Ectodermal cell (in vitro differentiated cells): ENCODE measurements around the gene WWP2.

Experiments used
- H3K27ac ChIP-seq: 2 replicates; pipeline ENCODE4 v1.7.0; 2013; ENCODE audit warnings: mild to moderate bottlenecking, low read depth, low read length; ENCODE audit not compliant: insufficient read depth, poor library complexity, severe bottlenecking
- H3K27me3 ChIP-seq: 2 replicates; pipeline ENCODE4 v1.7.0; 2013; ENCODE audit warnings: mild to moderate bottlenecking, low read length; ENCODE audit not compliant: insufficient read depth, control insufficient read depth, poor library complexity, severe bottlenecking
- H3K36me3 ChIP-seq: one replicate; pipeline ENCODE4 v1.7.0; 2013; ENCODE audit warnings: low read length; ENCODE audit not compliant: control insufficient read depth, insufficient read depth
- H3K4me1 ChIP-seq: one replicate; pipeline ENCODE4 v1.7.0; 2013; ENCODE audit warnings: low read length; ENCODE audit not compliant: control insufficient read depth, insufficient read depth
- H3K4me3 ChIP-seq: 2 replicates; pipeline ENCODE4 v1.7.0; 2013; ENCODE audit warnings: low read depth, low read length, control low read depth; ENCODE audit not compliant: insufficient read depth
- H3K9me3 ChIP-seq: 2 replicates; pipeline ENCODE4 v1.7.0; 2013; ENCODE audit warnings: mild to moderate bottlenecking, low read length, moderate library complexity; ENCODE audit not compliant: control insufficient read depth
- WGBS, 2 experiments: methylation state at CpG; one replicate each; pipeline ENCODE4 v1.1.7; 2013; ENCODE audit warnings: missing lambda C conversion rate in 2 of 2; 5-methylcytosine and 5-hydroxymethylcytosine counted together

WWP2 gene

DNA sequence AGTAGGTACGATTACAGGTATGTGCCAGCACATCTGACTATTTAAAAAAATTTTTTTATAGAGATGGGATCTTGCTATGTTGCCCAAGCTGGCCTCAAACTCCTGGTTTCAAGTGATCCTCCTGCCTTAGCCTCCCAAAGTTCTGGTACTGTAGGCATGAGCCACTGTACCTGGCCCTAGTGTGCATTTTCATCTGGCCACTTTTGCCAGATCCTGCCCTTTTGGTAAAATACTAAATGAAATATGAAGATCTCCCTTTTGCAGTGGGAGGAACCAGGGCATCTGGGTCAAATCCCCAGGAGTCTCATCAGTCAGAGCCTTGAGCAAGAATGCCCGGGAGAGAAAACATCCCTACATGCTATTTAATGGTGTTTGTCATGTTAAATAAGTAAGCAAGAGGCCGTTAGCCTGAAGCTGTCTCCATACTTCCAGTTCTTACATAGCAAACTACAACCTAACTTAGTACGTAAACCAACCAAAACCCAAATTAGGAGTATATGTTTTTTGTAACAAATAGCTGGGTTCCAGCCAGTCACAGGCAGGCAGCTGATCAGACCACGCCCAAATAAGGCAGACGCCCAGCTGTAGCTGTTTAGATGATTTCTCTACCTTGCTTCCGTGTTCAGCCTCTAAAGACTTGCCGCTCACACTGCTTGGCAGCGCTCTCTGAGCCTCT lies 142.5 kb downstream of the WWP2 start:
- no peaks in the 10 kb centered on the region for H3K27me3 ChIP-seq
- no peak overlapping the region for H3K27ac ChIP-seq
- H3K4me3 ChIP-seq: no peak overlapping the region
- no peaks in the 10 kb centered on the region for H3K4me1 ChIP-seq
- H3K36me3 ChIP-seq: no peaks in the 10 kb centered on the region
- no peaks in the 10 kb centered on the region for H3K9me3 ChIP-seq
- WGBS, 2 experiments: 87 to 89% methylated on average over 7 to 8 of the region's 9 CpGs

DNA sequence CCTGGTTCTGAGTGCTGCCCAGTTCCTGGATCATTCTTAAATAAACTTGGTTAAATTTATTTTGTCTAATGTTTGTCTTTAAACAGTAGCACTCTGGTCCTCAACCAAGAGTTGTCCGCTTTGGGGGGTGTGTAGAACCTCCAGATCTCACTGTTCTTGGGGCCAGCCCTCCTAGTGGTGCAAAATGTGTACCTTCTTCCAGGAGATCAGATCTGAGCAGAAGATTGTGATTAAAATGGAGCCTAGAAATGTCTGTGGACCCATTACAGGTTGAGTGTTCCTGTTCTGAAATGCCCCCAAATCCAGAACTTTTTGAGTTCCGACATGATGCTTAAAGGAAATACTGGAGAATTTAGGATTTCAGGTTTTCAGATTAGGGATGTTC lies 143.0 kb downstream of the WWP2 start:
- 73 to 78% methylated on average over 2 of the region's 2 CpGs for WGBS, 2 experiments
- Histone ChIP-seq H3K4me3 (no peak overlapping the region), H3K4me1 (no peaks in the 10 kb centered on the region)

DNA sequence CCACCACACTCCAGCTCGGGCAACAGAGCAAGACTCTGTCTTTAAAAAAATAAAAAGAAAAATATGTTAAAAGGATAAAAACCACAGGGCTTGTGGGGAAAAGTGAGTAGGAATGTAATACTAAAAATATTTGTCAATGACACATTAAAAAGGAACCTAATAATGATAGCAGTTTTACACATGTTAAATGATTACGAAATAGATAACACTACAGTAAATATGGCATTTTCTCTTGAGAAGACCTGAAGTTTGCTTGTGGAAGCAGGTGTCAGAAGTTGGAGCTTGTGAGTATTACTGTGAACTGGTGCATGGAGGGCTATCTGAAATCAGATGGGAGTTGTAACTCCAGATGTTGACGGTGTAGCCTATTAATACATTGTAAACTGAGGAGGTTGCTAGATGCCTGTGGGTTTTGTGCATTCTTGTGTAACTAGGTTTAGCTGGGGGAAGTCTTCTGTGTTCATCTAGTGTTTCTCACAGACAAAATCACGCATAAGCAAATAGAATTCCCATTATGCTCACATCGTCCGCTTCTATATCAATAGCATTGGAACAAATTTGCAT lies 144.8 kb downstream of the WWP2 start:
- Histone ChIP-seq H3K4me3 (no peak overlapping the region), H3K36me3 (no peaks in the 10 kb centered on the region), H3K27ac (no peak overlapping the region), H3K27me3 (no peaks in the 10 kb centered on the region), H3K9me3 (no peaks in the 10 kb centered on the region), H3K4me1 (no peaks in the 10 kb centered on the region)
- 97 to 99% methylated on average over 6 of the region's 6 CpGs for WGBS, 2 experiments

More for the DNA sequence above, 143.0 kb downstream of the WWP2 start:
- H3K36me3 ChIP-seq: no peaks in the 10 kb centered on the region
- no peaks in the 10 kb centered on the region for H3K9me3 ChIP-seq
- no peak overlapping the region for H3K27ac ChIP-seq
- no peaks in the 10 kb centered on the region for H3K27me3 ChIP-seq

DNA sequence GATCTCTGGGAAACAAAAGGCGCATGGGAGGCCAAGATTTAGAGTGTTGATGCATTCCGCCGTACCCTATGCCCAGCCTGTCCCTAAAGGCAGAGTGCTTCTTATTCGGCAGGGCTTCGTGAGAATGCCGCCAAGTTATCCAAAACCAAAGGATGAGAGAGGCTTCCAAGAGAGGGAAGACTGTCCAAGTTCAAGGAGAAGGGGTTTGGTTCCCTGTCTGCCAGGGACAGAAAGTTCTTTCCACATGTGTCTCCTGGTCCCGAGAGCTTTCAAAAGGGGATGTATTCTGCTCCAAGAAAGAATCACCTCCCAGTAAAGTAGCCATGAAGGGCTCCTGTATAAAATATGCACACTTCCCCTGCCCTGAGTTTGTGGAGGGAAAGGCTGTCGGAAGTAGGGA lies 146.9 kb downstream of the WWP2 start:
- Histone ChIP-seq H3K36me3 (no peaks in the 10 kb centered on the region), H3K27ac (no peak overlapping the region), H3K4me3 (no peak overlapping the region), H3K9me3 (no peaks in the 10 kb centered on the region), H3K4me1 (no peaks in the 10 kb centered on the region), H3K27me3 (no peaks in the 10 kb centered on the region)
- WGBS, 2 experiments: 97% methylated on average over 8 of the region's 8 CpGs

DNA sequence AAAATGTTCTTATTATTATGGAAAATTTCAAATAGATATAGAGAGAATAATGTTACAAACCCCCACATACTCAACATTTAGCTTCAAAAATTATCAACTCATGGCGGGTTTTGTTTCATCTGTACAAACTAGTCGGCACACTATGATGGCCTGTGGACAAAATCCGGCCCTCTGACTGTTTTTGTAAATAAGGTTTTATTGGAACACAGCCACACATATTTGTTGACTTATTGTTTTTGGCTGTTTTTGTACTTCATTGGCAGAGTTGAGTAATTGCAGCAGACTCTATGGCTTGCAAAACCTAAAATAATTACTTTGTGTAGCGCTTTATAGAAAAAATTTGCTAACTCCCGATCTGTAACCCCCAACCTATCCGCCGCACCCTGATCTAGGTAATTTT lies 147.6 kb downstream of the WWP2 start:
- H3K36me3 ChIP-seq: no peaks in the 10 kb centered on the region
- no peaks in the 10 kb centered on the region for H3K9me3 ChIP-seq
- WGBS, 2 experiments: 93 to 94% methylated on average over 7 of the region's 7 CpGs
- no peak overlapping the region for H3K27ac ChIP-seq
- no peaks in the 10 kb centered on the region for H3K27me3 ChIP-seq
- H3K4me1 ChIP-seq: no peaks in the 10 kb centered on the region
- H3K4me3 ChIP-seq: no peak overlapping the region

DNA sequence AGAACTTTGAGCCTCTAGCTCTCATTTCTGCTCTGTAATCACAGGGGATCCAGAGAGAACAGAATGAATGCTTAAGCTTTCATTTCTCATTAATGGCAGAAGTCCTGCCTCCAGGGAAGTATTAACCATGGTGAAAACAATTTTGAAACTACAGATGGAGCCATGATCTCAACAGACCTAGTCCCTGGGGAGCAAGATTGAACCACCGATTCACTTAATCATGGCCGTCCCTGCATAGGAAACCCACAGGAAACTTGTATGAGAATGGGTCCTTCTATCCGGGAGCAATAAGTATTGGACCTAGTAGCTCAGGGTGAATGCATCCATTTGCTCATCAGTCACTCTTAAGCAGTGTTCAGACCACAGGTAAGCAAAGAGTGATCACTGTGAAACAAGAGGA lies 148.8 kb downstream of the WWP2 start:
- no peak overlapping the region for H3K4me3 ChIP-seq
- H3K9me3 ChIP-seq: no peaks in the 10 kb centered on the region
- 81 to 82% methylated on average over 3 of the region's 3 CpGs for WGBS, 2 experiments
- no peaks in the 10 kb centered on the region for H3K36me3 ChIP-seq
- H3K27ac ChIP-seq: no peak overlapping the region
- no peaks in the 10 kb centered on the region for H3K27me3 ChIP-seq
- H3K4me1 ChIP-seq: no peaks in the 10 kb centered on the region

DNA sequence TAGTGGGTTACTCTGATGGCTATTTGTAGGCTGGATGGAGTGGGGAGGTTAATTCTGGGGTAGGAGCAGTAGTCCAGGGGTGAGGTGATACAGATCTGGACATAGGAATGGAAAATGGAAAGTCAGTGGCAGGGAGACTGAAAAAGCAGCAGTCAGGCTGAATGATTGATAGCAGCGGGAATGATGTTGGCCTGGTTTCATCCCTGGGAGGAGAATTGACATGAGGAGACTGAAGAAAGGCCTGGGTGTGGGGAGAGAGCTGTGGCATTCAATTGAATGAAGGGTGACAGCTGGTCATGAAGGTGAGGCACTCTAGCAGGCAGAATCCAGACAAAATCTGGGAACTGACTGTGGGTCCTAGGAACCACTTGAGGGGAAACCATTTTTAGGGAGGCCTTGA lies 154.3 kb downstream of the WWP2 start:
- 88 to 92% methylated on average over 1 of the region's 1 CpG for WGBS, 2 experiments
- Histone ChIP-seq H3K27me3 (no peaks in the 10 kb centered on the region), H3K4me3 (no peak overlapping the region), H3K36me3 (no peaks in the 10 kb centered on the region), H3K9me3 (no peaks in the 10 kb centered on the region), H3K27ac (no peak overlapping the region), H3K4me1 (peaks cover 11% of the 10 kb centered on the region)

DNA sequence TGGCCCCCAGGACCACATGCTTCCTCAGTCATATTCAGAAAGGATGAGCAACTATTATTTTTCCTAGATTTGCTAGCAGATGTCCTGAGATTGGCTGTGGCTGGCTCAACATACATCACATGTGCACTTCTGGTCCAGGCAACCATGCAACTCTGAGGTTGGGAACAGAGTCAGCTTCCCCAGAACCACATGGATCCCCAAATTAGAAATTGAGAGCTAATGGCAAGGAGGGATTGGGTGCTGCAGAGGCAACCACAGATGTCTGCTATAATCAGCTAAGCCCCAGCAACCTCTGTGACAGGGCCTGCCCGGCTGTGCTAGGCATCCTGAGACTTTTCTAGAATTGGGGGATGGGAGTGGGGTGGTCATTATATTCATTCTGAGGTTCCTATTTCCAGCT lies 155.2 kb downstream of the WWP2 start:
- H3K27ac ChIP-seq: no peak overlapping the region
- H3K36me3 ChIP-seq: no peaks in the 10 kb centered on the region
- H3K4me1 ChIP-seq: peaks cover 11% of the 10 kb centered on the region
- WGBS, 2 experiments: 76 to 85% methylated on average over 1 of the region's 1 CpG
- no peak overlapping the region for H3K4me3 ChIP-seq
- H3K9me3 ChIP-seq: no peaks in the 10 kb centered on the region
- no peaks in the 10 kb centered on the region for H3K27me3 ChIP-seq

DNA sequence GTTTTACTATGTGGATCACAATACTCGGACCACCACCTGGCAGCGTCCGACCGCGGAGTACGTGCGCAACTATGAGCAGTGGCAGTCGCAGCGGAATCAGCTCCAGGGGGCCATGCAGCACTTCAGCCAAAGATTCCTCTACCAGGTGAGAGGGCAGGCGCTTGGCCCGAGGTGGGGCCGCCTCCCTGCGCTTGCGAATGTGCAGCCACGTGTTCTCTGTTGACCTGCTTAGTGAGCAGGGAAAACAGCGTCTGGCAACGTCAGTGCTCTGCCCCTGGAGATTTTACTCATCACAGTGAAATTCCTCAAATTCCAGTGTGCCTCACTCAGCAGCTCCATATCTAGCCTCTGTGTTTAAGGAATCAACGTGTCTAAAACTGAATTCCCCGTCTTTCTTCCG lies 155.6 kb downstream of the WWP2 start:
- Histone ChIP-seq H3K9me3 (no peaks in the 10 kb centered on the region), H3K27ac (no peak overlapping the region), H3K4me3 (no peak overlapping the region)

DNA sequence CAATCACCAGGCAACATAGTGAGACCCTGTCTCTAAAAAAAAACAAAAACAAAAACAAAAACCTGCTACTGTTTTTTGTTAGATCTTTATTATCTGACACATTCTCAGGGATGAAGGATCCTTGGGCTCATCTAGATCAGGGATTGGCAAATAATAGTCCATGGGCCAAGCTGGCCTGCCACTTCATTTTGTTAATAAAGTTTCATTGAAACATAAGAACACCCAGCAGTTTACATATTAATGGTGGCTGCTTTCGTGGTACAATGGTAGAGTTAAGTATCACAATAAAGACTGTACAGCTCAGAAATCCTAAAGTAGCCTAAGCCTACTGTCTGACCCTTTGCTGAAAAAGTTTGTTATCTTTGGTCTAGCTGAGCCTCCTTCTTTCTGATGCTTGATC lies 156.1 kb downstream of the WWP2 start:
- Histone ChIP-seq H3K27ac (peak overlapping the region; percentile 31), H3K4me3 (no peak overlapping the region), H3K9me3 (no peaks in the 10 kb centered on the region)

More for the DNA sequence above, 155.6 kb downstream of the WWP2 start:
- no peaks in the 10 kb centered on the region for H3K27me3 ChIP-seq
- H3K4me1 ChIP-seq: peaks cover 11% of the 10 kb centered on the region
- 62% methylated on average over 20 of the region's 20 CpGs for WGBS, 2 experiments
- H3K36me3 ChIP-seq: no peaks in the 10 kb centered on the region

More for the DNA sequence above, 156.1 kb downstream of the WWP2 start:
- 93 to 100% methylated on average over 1 of the region's 1 CpG for WGBS, 2 experiments
- Histone ChIP-seq H3K27me3 (no peaks in the 10 kb centered on the region), H3K4me1 (peaks cover 11% of the 10 kb centered on the region), H3K36me3 (no peaks in the 10 kb centered on the region)
